GM23338 (cell line): ENCODE data around the gene TRIM52.

Experiments used
- CREB1 ChIP-seq: fragments of 250-450 bp; sonication (Bioruptor Pico); IDR thresholded peaks from 2 replicates; pipeline ENCODE4 v1.5.0; 2020; ENCODE audit warnings: low read depth, mild to moderate bottlenecking, moderate library complexity
- CTCF ChIP-seq, 2 experiments: fragments of 200-600 bp in 1 of 2; sonication (generic) in 1 of 2; conservative IDR thresholded peaks; 2 replicates each; pipeline versions ENCODE4 v1.5.1 to v1.6.1; 2016 to 2017; ENCODE audit warnings: antibody characterized with exemption in 2 of 2, low read depth in 2 of 2, mild to moderate bottlenecking in 2 of 2, moderate library complexity in 1 of 2
- ETS1 ChIP-seq: IDR thresholded peaks from 2 replicates; pipeline ENCODE4 v1.6.1; 2016; ENCODE audit warnings: antibody characterized with exemption
- EZH2 ChIP-seq: fragments of 200-600 bp; sonication (generic); IDR thresholded peaks from one replicate; pipeline ENCODE4 v1.8.0; 2017; ENCODE audit warnings: antibody characterized with exemption, mild to moderate bottlenecking, low read depth; ENCODE audit not compliant: unreplicated experiment
- EZH2phosphoT487 ChIP-seq: fragments of 200-600 bp; sonication (generic); IDR thresholded peaks from one replicate; pipeline ENCODE4 v1.8.1; 2018; ENCODE audit warnings: antibody characterized with exemption; ENCODE audit not compliant: unreplicated experiment
- JUNB ChIP-seq: IDR thresholded peaks from one replicate; pipeline ENCODE4 v1.6.1; 2016; ENCODE audit warnings: antibody characterized with exemption; ENCODE audit not compliant: unreplicated experiment
- POLR2AphosphoS5 ChIP-seq: IDR thresholded peaks from 2 replicates; pipeline ENCODE4 v1.6.1; 2016; ENCODE audit warnings: antibody characterized with exemption, low read depth
- REST ChIP-seq: IDR thresholded peaks from one replicate; pipeline ENCODE4 v1.6.1; 2018; ENCODE audit warnings: antibody characterized with exemption; ENCODE audit not compliant: unreplicated experiment
- STAT1 ChIP-seq: IDR thresholded peaks from one replicate; pipeline ENCODE4 v1.6.1; 2016; ENCODE audit warnings: antibody characterized with exemption; ENCODE audit not compliant: unreplicated experiment
- ZNF114 ChIP-seq: fragments of 250-450 bp; sonication (Bioruptor Pico); IDR thresholded peaks from 2 replicates; pipeline ENCODE4 v1.5.0; 2020; ENCODE audit warnings: mild to moderate bottlenecking, moderate library complexity

GRCh38 chr5:181233801-181234454, 27.0 kb downstream of the TRIM52 start:
- no peak for TF ChIP-seq CTCF (conservative IDR thresholded peaks at IDR 0.05; ENCODE audit: low read depth in 2 of 2)
- TF ChIP-seq EZH2phosphoT487, result no peak
- no peak for TF ChIP-seq POLR2AphosphoS5
- TF ChIP-seq EZH2, result no peak
- TF ChIP-seq REST, result no peak
- no peak for TF ChIP-seq JUNB
- TF ChIP-seq CREB1, result no peak
- no peak for TF ChIP-seq ZNF114
- no peak for TF ChIP-seq ETS1
- no peak for TF ChIP-seq STAT1
